SHP77 (cell line): ENCODE results near the gene CAB39.
A peak's percentile ranks its signal among the peaks of the same experiment; 100 is the strongest.

Experiments
- DNase-seq, 2 experiments: peaks; one replicate each; lab custom pipeline; 2025; lab: John Stamatoyannopoulos, UW

CAB39 gene

GRCh38 chr2:230712443-230713330, at the start of gene CAB39:
Gene CAB39 (plus strand): TSS chr2:230712842. CDS start chr2:230760002, 47,160 bp downstream.
- peak; percentile 67 to 90 for DNase-seq

GRCh38 chr2:230664128-230664527, 48.5 kb upstream of the CAB39 start:
- no peak for DNase-seq

- no peak for DNase-seq
Observed at GRCh38 chr2:230664844-230665243, 47.8 kb upstream of the CAB39 start.

DNA sequence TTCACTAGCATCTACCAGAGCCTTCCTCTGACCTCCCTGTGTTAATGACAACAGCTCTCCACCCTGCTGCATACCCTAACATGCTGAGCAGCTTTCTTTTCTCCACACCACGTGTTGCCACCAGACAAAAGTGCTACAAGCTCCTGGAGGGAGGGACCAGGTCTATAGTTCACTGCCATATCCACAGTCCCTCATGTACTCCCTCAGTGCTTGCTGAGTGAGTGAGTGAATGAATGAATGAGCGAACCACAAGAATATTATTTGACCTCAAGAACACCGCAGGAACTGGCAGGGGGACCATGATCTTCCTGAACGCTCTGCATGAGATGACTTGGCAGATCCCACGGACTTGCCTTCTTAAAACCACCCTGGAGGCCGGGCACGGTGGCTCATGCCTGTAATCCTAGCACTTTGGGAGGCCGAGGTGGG, 47.4 kb upstream of the CAB39 start:
- no peak for DNase-seq

- no peak for DNase-seq
Observed at GRCh38 chr2:230666446-230666845, 46.2 kb upstream of the CAB39 start.

DNA sequence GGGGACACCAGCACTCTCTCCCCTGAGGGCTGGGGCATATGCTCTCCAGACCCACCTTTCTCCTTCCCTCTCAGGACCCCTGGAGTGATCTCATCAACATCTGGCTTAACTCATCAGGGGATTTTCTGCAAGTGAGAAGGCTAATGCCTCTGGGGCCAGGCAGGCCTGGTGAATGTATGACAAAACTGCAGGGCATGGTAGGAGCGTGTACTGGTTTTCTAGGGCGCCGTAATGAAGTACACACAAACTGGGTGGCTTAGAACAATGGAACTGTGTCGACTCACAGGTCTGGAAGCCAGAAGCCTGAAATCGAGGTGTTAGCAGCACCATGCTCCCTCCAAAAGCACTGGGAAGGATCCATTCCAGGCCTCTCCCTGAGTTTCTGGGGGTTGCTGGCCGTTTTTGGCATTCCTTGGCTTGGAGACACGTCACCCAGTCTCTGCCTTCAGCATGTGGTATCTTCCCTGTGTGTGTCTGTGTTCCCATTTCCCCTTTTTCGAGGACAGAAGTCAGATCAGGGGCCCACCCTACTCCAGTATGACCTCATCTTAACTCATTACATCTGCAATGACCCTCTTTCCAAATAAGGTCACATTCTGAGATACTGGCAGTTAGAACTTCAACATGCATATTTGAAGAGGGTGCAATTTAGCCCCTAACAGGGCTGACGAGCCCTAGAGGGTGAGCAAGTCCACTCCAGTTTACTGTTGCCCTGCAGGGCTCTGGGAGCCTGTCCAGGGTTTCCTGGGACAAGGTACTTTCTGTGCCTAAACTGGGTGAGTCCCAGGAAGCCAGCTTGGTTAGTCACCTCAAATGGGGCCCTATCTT, 45.5 kb upstream of the CAB39 start:
- DNase-seq = no peak

DNA sequence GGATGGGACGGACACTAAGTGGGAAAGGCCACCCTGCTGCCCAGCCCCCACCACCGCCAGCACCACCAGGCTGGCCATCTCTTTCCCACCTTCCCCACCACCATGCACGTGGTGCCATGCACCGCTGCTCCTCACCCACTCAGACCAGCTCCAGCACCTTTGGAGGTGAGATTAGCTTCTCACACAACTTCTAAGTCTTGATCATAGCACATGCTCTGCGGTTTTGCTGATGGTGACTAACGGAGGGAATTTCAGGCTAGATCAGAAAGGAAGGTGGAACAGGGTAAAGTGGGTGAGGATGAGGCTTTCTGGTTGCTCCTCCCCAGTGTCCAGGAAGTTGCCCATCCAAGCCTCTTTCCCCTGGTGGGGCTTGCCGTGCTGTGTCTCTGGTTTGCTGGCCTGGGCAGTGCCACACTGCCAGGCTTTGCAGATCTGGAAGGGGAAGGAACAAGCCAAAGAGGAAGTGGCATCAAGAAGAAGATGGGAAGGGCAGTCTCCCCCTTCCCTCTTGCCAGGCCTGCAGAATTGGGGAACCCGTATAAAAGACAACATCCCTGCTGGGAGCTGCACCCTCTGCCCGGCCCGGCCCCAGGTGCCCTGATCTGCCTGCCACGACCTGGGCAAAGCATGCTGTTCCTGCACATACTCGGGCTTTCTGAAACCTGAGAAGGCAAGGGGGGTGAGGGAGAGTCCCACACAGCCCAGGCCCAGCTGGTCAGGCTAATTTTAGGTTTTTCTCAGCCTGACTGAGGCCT, 44.3 kb upstream of the CAB39 start:
- no peak for DNase-seq

DNA sequence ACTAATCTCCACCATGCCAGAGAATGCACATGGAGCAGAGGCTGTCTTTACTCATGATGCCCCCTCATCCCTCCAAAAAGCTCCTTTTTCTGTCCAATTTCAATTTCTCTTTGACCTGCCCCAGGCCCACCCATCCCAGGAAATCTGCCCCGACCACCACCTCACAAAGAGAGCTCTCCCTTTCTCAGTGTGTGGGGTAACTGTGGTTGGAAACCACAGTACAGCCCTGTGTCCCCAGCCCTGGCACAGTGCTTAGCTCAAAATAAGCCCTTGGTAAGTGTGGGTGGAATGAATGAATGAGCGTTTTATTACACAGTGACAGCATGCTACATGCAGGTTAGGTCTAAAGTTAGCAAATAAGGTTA, 43.7 kb upstream of the CAB39 start:
- DNase-seq = no peak

GRCh38 chr2:230669386-230669950, 43.2 kb upstream of the CAB39 start:
- no peak for DNase-seq

- DNase-seq = no peak
Observed at GRCh38 chr2:230671117-230671516, 41.5 kb upstream of the CAB39 start.

GRCh38 chr2:230672836-230673235, 39.8 kb upstream of the CAB39 start:
- no peak for DNase-seq

DNA sequence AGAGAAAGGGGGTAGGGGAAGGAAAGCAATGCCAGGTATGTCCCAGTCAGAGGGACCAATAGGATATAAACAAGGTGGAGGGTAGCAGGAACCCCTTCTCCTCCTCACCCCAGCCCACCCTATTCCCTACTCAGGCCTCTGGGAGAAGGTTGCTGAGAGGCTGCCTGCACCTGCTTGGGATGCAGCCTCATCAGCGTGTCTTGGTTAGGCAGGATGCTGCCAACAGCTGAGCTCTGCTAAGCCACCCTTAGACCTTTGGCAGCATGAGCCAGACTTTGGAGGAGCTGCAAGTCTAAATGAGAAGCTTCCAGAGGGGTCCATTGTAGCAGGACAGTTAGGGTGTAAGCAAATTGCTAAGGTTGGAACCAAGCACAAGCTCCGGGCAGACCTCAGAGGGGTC, 38.2 kb upstream of the CAB39 start:
- DNase-seq = no peak

GRCh38 chr2:230674966-230675672, 37.5 kb upstream of the CAB39 start:
- no peak for DNase-seq

- DNase-seq = no peak
Observed at GRCh38 chr2:230676546-230676945, 36.1 kb upstream of the CAB39 start.

- DNase-seq = no peak
Observed at GRCh38 chr2:230677201-230677946, 35.3 kb upstream of the CAB39 start.

GRCh38 chr2:230678018-230678417, 34.6 kb upstream of the CAB39 start:
- no peak for DNase-seq

- DNase-seq = no peak
Observed at GRCh38 chr2:230678451-230678850, 34.2 kb upstream of the CAB39 start.

DNA sequence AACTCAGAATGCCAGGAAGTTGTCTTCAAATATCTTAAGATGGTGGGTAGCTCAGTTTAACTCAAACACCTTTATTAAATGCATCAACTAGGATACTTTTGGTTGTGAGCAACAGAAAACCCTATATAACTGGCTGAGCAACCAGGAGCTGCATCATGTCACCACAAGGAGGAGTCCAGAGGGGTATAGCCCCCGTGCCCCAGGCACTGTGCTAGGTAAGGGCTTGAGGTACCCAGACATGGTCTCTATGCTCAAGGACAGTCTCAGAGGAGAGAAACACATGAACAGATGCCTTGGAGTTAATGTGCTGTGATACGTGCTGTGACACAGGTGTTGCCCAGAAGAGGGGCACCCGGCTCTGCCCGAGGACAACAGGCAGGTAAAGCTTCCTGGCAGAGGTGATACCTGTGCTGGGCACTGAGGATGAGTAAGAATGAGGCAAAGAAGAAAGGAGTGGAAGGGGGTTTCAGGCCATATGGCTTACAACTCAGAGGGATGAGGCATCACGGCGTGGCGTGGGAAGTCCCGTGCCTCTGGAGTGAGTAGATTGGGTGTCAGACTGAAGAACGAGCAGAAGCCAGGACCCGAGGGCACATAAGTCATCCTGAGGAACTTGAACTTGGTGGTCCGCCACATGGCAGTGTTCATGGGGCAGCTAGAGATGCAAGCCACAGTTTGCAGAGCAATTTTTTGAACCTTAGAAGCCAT, 32.0 kb upstream of the CAB39 start:
- no peak for DNase-seq

DNA sequence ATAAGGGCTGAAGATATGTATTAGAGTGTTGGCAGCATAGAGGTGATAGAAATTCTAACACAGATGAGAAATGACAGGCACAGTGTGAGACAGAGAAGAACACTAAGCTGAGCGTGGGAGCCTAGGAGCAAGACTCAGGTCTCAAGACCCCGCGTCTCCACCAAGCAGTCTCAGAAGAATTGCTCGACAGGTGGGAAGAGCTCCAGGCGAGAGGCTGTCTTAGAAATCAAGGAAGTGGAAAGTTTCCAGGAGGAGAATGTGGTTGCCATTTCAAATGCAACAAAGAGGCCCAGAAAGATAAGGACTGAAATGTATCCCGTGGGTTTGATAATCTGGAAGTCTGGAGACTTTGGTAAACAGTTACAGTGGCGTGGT, 31.5 kb upstream of the CAB39 start:
- DNase-seq = no peak

GRCh38 chr2:230682546-230682945, 30.1 kb upstream of the CAB39 start:
- no peak for DNase-seq
